ENCODE measurements around the gene RNU11.
"Not testable (repeated sequence)": the region's sequence is repeated elsewhere in the genome, so short reads cannot be mapped to it uniquely, and the experiment has no call there.

RNU11 gene

GRCh38 chr1:28655448-28656311, 7.3 kb downstream of the RNU11 start:
- not testable (repeated sequence) for H3K4me3 ChIP-seq (replicated peaks; ENCODE audit: low read depth, low read length); DNase-seq (ENCODE audit: extremely low read depth, insufficient read length); H3K27me3 ChIP-seq (replicated peaks; ENCODE audit: control insufficient read depth, insufficient read depth, low read length); H3K36me3 ChIP-seq (ENCODE audit: control insufficient read depth, insufficient read depth, low read length)

- DNase-seq (ENCODE audit: extremely low read depth, insufficient read length): no peak
- Histone ChIP-seq H3K27me3 (replicated peaks; ENCODE audit: control insufficient read depth, insufficient read depth, low read length) (no peaks in the 10 kb centered on the region), H3K36me3 (ENCODE audit: control insufficient read depth, insufficient read depth, low read length) (no peaks in the 10 kb centered on the region), H3K4me3 (replicated peaks; ENCODE audit: low read depth, low read length) (no peak overlapping the region)
- TF ChIP-seq, protein P1, sequence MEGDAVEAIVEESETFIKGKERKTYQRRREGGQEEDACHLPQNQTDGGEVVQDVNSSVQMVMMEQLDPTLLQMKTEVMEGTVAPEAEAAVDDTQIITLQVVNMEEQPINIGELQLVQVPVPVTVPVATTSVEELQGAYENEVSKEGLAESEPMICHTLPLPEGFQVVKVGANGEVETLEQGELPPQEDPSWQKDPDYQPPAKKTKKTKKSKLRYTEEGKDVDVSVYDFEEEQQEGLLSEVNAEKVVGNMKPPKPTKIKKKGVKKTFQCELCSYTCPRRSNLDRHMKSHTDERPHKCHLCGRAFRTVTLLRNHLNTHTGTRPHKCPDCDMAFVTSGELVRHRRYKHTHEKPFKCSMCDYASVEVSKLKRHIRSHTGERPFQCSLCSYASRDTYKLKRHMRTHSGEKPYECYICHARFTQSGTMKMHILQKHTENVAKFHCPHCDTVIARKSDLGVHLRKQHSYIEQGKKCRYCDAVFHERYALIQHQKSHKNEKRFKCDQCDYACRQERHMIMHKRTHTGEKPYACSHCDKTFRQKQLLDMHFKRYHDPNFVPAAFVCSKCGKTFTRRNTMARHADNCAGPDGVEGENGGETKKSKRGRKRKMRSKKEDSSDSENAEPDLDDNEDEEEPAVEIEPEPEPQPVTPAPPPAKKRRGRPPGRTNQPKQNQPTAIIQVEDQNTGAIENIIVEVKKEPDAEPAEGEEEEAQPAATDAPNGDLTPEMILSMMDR (IDR thresholded peaks at IDR 0.05; ENCODE audit: insufficient read depth, low read length, poor library complexity, severe bottlenecking): no peak
These were observed 7.9 kb downstream of the RNU11 start for GRCh38 chr1:28656335-28656734.

- no peak for DNase-seq (ENCODE audit: extremely low read depth, insufficient read length)
- TF ChIP-seq, protein P1 (IDR thresholded peaks at IDR 0.05; ENCODE audit: insufficient read depth, low read length, poor library complexity, severe bottlenecking): no peak
- H3K4me3 ChIP-seq (replicated peaks; ENCODE audit: low read depth, low read length): no peak overlapping the region
- no peaks in the 10 kb centered on the region for H3K36me3 ChIP-seq (ENCODE audit: control insufficient read depth, insufficient read depth, low read length)
- H3K27me3 ChIP-seq (replicated peaks; ENCODE audit: control insufficient read depth, insufficient read depth, low read length): no peaks in the 10 kb centered on the region
These were observed 15.6 kb downstream of the RNU11 start for GRCh38 chr1:28663871-28664470.

DNA sequence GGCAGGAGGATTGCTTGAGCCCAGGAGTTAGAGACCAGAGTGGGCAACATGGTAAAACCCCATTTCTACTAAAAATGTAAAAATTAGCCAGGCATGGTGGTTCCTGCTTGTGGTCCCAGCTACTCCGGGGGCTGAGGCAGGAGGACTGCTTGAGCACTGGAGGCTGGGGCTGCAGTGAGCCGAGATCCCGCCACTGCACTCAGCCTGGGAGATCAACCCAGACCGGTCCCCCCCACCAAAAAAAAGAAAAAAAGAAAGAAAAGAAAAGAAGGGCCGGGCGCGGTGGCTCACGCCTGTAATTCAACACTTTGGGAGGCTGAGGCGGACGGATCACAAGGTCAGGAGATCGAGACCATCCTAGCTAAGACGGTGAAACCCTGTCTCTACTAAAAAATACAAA, 18.4 kb downstream of the RNU11 start:
- Histone ChIP-seq H3K27me3 (replicated peaks; ENCODE audit: control insufficient read depth, insufficient read depth, low read length) (no peaks in the 10 kb centered on the region), H3K36me3 (ENCODE audit: control insufficient read depth, insufficient read depth, low read length) (no peaks in the 10 kb centered on the region), H3K4me3 (replicated peaks; ENCODE audit: low read depth, low read length) (no peak overlapping the region)
- DNase-seq (ENCODE audit: extremely low read depth, insufficient read length): no peak
- TF ChIP-seq, protein P1 (IDR thresholded peaks at IDR 0.05; ENCODE audit: insufficient read depth, low read length, poor library complexity, severe bottlenecking): no peak

- H3K27me3 ChIP-seq (replicated peaks; ENCODE audit: control insufficient read depth, insufficient read depth, low read length): no peaks in the 10 kb centered on the region
- DNase-seq (ENCODE audit: extremely low read depth, insufficient read length): peak; percentile 88
- H3K4me3 ChIP-seq (replicated peaks; ENCODE audit: low read depth, low read length): peak within 1 kb of the TSS; percentile 91
- H3K36me3 ChIP-seq (ENCODE audit: control insufficient read depth, insufficient read depth, low read length): no peaks in the 10 kb centered on the region
- TF ChIP-seq, protein P1 (IDR thresholded peaks at IDR 0.05; ENCODE audit: insufficient read depth, low read length, poor library complexity, severe bottlenecking): no peak
These were observed 20.0 kb downstream of the RNU11 start, which contains the start of gene GMEB1 for GRCh38 chr1:28668191-28668955. Gene GMEB1 (plus strand): TSS chr1:28668784. CDS start chr1:28683613, 14,829 bp downstream.
